ENCODE data around the gene AKAIN1.

DNA sequence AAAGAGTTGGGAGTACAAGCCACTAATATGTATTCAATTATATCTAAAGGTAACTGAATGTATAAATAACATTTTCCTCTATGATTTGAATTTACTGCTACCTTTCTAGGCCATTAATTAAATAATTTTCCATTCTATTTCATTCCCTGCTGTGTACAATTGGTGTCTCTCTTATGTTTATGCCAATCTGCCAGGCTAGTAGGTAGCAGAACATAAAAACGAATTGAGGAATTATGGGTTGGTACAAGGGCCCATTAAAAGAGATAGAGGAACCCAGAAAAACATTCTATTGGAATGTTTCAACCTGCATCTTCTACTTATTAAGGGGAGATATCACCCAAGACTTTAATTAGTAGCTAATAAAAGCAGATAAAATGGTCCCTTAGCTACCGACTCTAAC is 32.2 kb downstream of the AKAIN1 start:
- TF ChIP-seq, protein P1, sequence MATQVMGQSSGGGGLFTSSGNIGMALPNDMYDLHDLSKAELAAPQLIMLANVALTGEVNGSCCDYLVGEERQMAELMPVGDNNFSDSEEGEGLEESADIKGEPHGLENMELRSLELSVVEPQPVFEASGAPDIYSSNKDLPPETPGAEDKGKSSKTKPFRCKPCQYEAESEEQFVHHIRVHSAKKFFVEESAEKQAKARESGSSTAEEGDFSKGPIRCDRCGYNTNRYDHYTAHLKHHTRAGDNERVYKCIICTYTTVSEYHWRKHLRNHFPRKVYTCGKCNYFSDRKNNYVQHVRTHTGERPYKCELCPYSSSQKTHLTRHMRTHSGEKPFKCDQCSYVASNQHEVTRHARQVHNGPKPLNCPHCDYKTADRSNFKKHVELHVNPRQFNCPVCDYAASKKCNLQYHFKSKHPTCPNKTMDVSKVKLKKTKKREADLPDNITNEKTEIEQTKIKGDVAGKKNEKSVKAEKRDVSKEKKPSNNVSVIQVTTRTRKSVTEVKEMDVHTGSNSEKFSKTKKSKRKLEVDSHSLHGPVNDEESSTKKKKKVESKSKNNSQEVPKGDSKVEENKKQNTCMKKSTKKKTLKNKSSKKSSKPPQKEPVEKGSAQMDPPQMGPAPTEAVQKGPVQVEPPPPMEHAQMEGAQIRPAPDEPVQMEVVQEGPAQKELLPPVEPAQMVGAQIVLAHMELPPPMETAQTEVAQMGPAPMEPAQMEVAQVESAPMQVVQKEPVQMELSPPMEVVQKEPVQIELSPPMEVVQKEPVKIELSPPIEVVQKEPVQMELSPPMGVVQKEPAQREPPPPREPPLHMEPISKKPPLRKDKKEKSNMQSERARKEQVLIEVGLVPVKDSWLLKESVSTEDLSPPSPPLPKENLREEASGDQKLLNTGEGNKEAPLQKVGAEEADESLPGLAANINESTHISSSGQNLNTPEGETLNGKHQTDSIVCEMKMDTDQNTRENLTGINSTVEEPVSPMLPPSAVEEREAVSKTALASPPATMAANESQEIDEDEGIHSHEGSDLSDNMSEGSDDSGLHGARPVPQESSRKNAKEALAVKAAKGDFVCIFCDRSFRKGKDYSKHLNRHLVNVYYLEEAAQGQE (IDR thresholded peaks at IDR 0.05; ENCODE audit: insufficient read depth in 1 of 2, low read depth in 2 of 2, low read length in 2 of 2) = no peak
- TF ChIP-seq SIN3A (IDR thresholded peaks at IDR 0.05; ENCODE audit: borderline replicate concordance, insufficient read depth, low read length) = no peak
